HL-60 (cell line): Measurements from ENCODE around the gene PXDC1.

Source experiments
- DNase-seq, 2 experiments: peaks; one replicate each; pipeline ENCODE4 v3.0.0-alpha.2; 2010 to 2020; ENCODE audit warnings: low read depth in 1 of 2, low spot score in 1 of 2
- H3K27ac ChIP-seq: fragments of 250-450 bp; sonication (Bioruptor Pico); replicated peaks from 2 replicates; pipeline ENCODE4 v1.5.1; 2020; ENCODE audit warnings: mild to moderate bottlenecking, moderate library complexity
- H3K27me3 ChIP-seq: fragments of 250-450 bp; sonication (Bioruptor Pico); 2 replicates; pipeline ENCODE4 v1.5.1; 2021; ENCODE audit warnings: mild to moderate bottlenecking, moderate library complexity; ENCODE audit not compliant: insufficient read depth, poor library complexity, severe bottlenecking
- H3K4me3 ChIP-seq: replicated peaks from 2 replicates; pipeline ENCODE4 v1.5.1; 2011; ENCODE audit warnings: mild to moderate bottlenecking, control low read depth, low read length; ENCODE audit not compliant: insufficient read depth
- GABPA ChIP-seq: IDR thresholded peaks from 2 replicates; pipeline ENCODE4 v1.6.1; 2012; ENCODE audit warnings: low read depth
- POLR2AphosphoS5 ChIP-seq: IDR thresholded peaks from 2 replicates; pipeline ENCODE4 v1.6.1; 2012; ENCODE audit warnings: low read depth
- SPI1 ChIP-seq: IDR thresholded peaks from 2 replicates; pipeline ENCODE4 v1.6.1; 2012; ENCODE audit warnings: low read depth, mild to moderate bottlenecking, borderline replicate concordance
- TF ChIP-seq, protein P1 (sequence below): IDR thresholded peaks from one replicate; pipeline ENCODE4 v1.5.1; 2011; ENCODE audit warnings: low read length, control low read depth, inconsistent platforms; ENCODE audit not compliant: insufficient read depth
- TF ChIP-seq, protein P2 (sequence below): IDR thresholded peaks from 2 replicates; pipeline ENCODE4 v1.6.1; 2012; ENCODE audit warnings: low read depth; ENCODE audit not compliant: insufficient replicate concordance

The PXDC1 gene

GRCh38 chr6:3782876-3783832 lies 31.6 kb upstream of the PXDC1 start:
- DNase-seq, result no peak
- H3K4me3 ChIP-seq, result no peak overlapping the region
- no peak for TF ChIP-seq POLR2AphosphoS5
- TF ChIP-seq, protein P1, sequence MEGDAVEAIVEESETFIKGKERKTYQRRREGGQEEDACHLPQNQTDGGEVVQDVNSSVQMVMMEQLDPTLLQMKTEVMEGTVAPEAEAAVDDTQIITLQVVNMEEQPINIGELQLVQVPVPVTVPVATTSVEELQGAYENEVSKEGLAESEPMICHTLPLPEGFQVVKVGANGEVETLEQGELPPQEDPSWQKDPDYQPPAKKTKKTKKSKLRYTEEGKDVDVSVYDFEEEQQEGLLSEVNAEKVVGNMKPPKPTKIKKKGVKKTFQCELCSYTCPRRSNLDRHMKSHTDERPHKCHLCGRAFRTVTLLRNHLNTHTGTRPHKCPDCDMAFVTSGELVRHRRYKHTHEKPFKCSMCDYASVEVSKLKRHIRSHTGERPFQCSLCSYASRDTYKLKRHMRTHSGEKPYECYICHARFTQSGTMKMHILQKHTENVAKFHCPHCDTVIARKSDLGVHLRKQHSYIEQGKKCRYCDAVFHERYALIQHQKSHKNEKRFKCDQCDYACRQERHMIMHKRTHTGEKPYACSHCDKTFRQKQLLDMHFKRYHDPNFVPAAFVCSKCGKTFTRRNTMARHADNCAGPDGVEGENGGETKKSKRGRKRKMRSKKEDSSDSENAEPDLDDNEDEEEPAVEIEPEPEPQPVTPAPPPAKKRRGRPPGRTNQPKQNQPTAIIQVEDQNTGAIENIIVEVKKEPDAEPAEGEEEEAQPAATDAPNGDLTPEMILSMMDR, result no peak
- TF ChIP-seq GABPA, result no peak
- no peak for TF ChIP-seq SPI1
- TF ChIP-seq, protein P2, sequence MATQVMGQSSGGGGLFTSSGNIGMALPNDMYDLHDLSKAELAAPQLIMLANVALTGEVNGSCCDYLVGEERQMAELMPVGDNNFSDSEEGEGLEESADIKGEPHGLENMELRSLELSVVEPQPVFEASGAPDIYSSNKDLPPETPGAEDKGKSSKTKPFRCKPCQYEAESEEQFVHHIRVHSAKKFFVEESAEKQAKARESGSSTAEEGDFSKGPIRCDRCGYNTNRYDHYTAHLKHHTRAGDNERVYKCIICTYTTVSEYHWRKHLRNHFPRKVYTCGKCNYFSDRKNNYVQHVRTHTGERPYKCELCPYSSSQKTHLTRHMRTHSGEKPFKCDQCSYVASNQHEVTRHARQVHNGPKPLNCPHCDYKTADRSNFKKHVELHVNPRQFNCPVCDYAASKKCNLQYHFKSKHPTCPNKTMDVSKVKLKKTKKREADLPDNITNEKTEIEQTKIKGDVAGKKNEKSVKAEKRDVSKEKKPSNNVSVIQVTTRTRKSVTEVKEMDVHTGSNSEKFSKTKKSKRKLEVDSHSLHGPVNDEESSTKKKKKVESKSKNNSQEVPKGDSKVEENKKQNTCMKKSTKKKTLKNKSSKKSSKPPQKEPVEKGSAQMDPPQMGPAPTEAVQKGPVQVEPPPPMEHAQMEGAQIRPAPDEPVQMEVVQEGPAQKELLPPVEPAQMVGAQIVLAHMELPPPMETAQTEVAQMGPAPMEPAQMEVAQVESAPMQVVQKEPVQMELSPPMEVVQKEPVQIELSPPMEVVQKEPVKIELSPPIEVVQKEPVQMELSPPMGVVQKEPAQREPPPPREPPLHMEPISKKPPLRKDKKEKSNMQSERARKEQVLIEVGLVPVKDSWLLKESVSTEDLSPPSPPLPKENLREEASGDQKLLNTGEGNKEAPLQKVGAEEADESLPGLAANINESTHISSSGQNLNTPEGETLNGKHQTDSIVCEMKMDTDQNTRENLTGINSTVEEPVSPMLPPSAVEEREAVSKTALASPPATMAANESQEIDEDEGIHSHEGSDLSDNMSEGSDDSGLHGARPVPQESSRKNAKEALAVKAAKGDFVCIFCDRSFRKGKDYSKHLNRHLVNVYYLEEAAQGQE, result no peak
- H3K27me3 ChIP-seq, result no peaks in the 10 kb centered on the region
- H3K27ac ChIP-seq, result no peak overlapping the region

DNA sequence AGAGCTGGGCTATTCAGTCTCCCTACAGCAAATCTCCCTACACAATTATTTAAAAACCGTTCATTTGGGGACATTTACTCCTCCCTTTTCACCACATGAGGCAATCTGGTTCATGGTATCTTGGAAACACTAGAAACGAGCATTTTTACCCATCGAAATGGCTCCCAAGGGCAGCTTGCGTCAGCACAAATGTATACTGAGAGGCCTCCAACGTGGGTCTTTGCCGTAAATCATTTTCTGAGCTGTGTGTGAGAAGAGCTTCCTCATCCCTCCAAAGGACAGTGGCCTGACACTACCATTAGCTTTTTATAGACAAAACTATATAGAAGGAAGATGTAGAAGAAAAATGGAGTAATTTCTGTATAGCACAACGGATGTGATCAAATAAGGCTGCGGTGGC lies 30.0 kb upstream of the PXDC1 start:
- no peaks in the 10 kb centered on the region for H3K27me3 ChIP-seq
- no peak overlapping the region for H3K4me3 ChIP-seq
- TF ChIP-seq, protein P2, result no peak
- TF ChIP-seq, protein P1, result no peak
- TF ChIP-seq GABPA (no peak), POLR2AphosphoS5 (no peak), SPI1 (no peak)
- no peak for DNase-seq
- no peak overlapping the region for H3K27ac ChIP-seq

- Histone ChIP-seq H3K4me3 (no peak overlapping the region), H3K27me3 (no peaks in the 10 kb centered on the region), H3K27ac (no peak overlapping the region)
- TF ChIP-seq SPI1, result no peak
- TF ChIP-seq, protein P2, result no peak
- no peak for TF ChIP-seq GABPA
- no peak for TF ChIP-seq POLR2AphosphoS5
- DNase-seq, result no peak
Measured at GRCh38 chr6:3779574-3779849, 28.0 kb upstream of the PXDC1 start.
